GM12878 (cell line): ENCODE results near the gene RASGRF2.

ENCODE experiments used
- ASH2L ChIP-seq: fragments of 300-600, 200-600 bp; sonication (generic); IDR thresholded peaks from 2 replicates; pipeline ENCODE4 v1.6.1; 2017; ENCODE audit warnings: low read depth, mild to moderate bottlenecking, borderline replicate concordance
- BRCA1 ChIP-seq: IDR thresholded peaks from 2 replicates; pipeline ENCODE4 v1.6.1; 2011; ENCODE audit warnings: low read depth, low read length, improper control_type of control experiment
- CTCF ChIP-seq, 3 experiments: IDR thresholded peaks in 2 of 3; conservative IDR thresholded peaks in 1 of 3; 2 replicates each; pipeline ENCODE4 v1.5.1; 2011; ENCODE audit warnings: low read depth in 3 of 3, low read length in 3 of 3, mild to moderate bottlenecking in 3 of 3, control low read depth in 2 of 3, moderate library complexity in 2 of 3, inconsistent platforms in 1 of 3, mixed read lengths in 1 of 3; ENCODE audit not compliant: control insufficient read depth in 2 of 3, insufficient read depth in 1 of 3; ENCODE audit errors: extremely low read depth in 1 of 3
- MTA2 ChIP-seq: fragments of 450-650 bp; IDR thresholded peaks from 2 replicates; pipeline ENCODE4 v1.6.1; 2016; ENCODE audit warnings: low read depth, mild to moderate bottlenecking, moderate library complexity
- MXI1 ChIP-seq: fragments of 150-350 bp; IDR thresholded peaks from 2 replicates; pipeline ENCODE4 v1.6.1; 2011; ENCODE audit warnings: low read depth, mild to moderate bottlenecking, inconsistent platforms, low read length, improper control_type of control experiment
- NR2C2 ChIP-seq: IDR thresholded peaks from 2 replicates; pipeline ENCODE4 v1.6.1; 2011; ENCODE audit warnings: borderline replicate concordance, low read depth; ENCODE audit not compliant: control insufficient read depth, insufficient read length
- POLR2A ChIP-seq: IDR thresholded peaks from 2 replicates; pipeline ENCODE4 v1.6.1; 2011; ENCODE audit warnings: low read depth, mild to moderate bottlenecking, low read length
- RAD21 ChIP-seq: IDR thresholded peaks from 2 replicates; pipeline ENCODE4 v1.6.1; 2011; ENCODE audit warnings: mild to moderate bottlenecking, low read depth, low read length, moderate library complexity; ENCODE audit not compliant: insufficient read depth
- SP1 ChIP-seq: IDR thresholded peaks from one replicate; pipeline ENCODE4 v1.6.1; 2011; ENCODE audit warnings: low read depth, low read length
- SPI1 ChIP-seq: IDR thresholded peaks from 2 replicates; pipeline ENCODE4 v1.6.1; 2011; ENCODE audit warnings: low read depth, mild to moderate bottlenecking, low read length, moderate library complexity, borderline replicate concordance; ENCODE audit not compliant: insufficient read depth
- TAF1 ChIP-seq: IDR thresholded peaks from 2 replicates; pipeline ENCODE4 v1.6.1; 2011; ENCODE audit warnings: mild to moderate bottlenecking, low read depth, low read length, borderline replicate concordance
- TARDBP ChIP-seq: IDR thresholded peaks from 2 replicates; pipeline ENCODE4 v1.6.1; 2016; ENCODE audit warnings: borderline replicate concordance
- TCF7 ChIP-seq: IDR thresholded peaks from 2 replicates; pipeline ENCODE4 v1.6.1; 2014; ENCODE audit warnings: antibody characterized with exemption, borderline replicate concordance
- YY1 ChIP-seq: IDR thresholded peaks from 2 replicates; pipeline ENCODE4 v1.6.1; 2011; ENCODE audit warnings: low read depth, mild to moderate bottlenecking, low read length

GRCh38 chr5:81128416-81128815, 168.3 kb downstream of the RASGRF2 start:
- TF ChIP-seq MTA2 (no peak), BRCA1 (no peak), CTCF (IDR thresholded peaks at IDR 0.05 in 2 of 3, conservative IDR thresholded peaks at IDR 0.05 in 1 of 3; ENCODE audit: control insufficient read depth in 2 of 3, extremely low read depth in 1 of 3, insufficient read depth in 1 of 3, low read depth in 3 of 3, low read length in 3 of 3) (no peak), ASH2L (no peak), POLR2A (no peak), TARDBP (no peak), NR2C2 (no peak), SPI1 (no peak), SP1 (no peak), TAF1 (no peak), TCF7 (no peak), YY1 (no peak), RAD21 (no peak), MXI1 (no peak)
